Neural cell (in vitro differentiated cells): Measurements from ENCODE around the gene RGL1. TPM values are rescaled to one million over a fixed set of nuclear protein-coding genes. Genes with fewer than 3 reads are reported as not detected.

Experiments
- H2AFZ ChIP-seq: fragments of 200-600, 300-800 bp; sonication (generic), shearing (Covaris generic); 2 replicates; pipeline ENCODE4 v1.6.0; 2014; ENCODE audit warnings: low read depth, mild to moderate bottlenecking, antibody characterized with exemption, low read length, moderate library complexity
- H3F3A ChIP-seq: fragments of 200-600 bp; shearing (Covaris generic); 2 replicates; pipeline ENCODE4 v1.6.1; 2016; ENCODE audit warnings: mild to moderate bottlenecking, moderate library complexity, mixed read lengths, antibody characterized with exemption, low read length; ENCODE audit not compliant: insufficient read depth, poor library complexity, severe bottlenecking
- H3K27ac ChIP-seq: fragments of 200-600, 300-800 bp; sonication (generic), shearing (Covaris generic); 2 replicates; pipeline ENCODE4 v1.5.1; 2014; ENCODE audit warnings: mild to moderate bottlenecking, low read length, moderate library complexity
- H3K27me3 ChIP-seq: fragments of 300-800, 200-600 bp; sonication (generic), shearing (Covaris generic); 2 replicates; pipeline ENCODE4 v1.6.0; 2014; ENCODE audit warnings: mild to moderate bottlenecking, low read depth, low read length, moderate library complexity; ENCODE audit not compliant: insufficient read depth
- H3K36me3 ChIP-seq: fragments of 300-800, 200-600 bp; sonication (generic), shearing (Covaris generic); 2 replicates; pipeline ENCODE4 v1.5.1; 2014; ENCODE audit warnings: mild to moderate bottlenecking, antibody characterized with exemption, low read length, moderate library complexity; ENCODE audit not compliant: insufficient read depth
- H3K4me2 ChIP-seq: fragments of 300-800, 200-600 bp; sonication (generic), shearing (Covaris generic); 2 replicates; pipeline ENCODE4 v1.6.0; 2014; ENCODE audit warnings: mild to moderate bottlenecking, low read length
- H3K4me3 ChIP-seq: fragments of 300-800, 200-600 bp; sonication (generic), shearing (Covaris generic); 2 replicates; pipeline ENCODE4 v1.5.1; 2014; ENCODE audit warnings: mild to moderate bottlenecking, low read length, moderate library complexity
- H3K79me2 ChIP-seq: fragments of 200-600 bp; shearing (Covaris generic); replicated peaks from 2 replicates; pipeline ENCODE4 v1.6.0; 2014; ENCODE audit warnings: mild to moderate bottlenecking, low read length, moderate library complexity; ENCODE audit not compliant: insufficient read depth
- H3K9ac ChIP-seq: fragments of 300-800, 200-600 bp; sonication (generic), shearing (Covaris generic); 2 replicates; pipeline ENCODE4 v1.6.1; 2016; ENCODE audit warnings: mild to moderate bottlenecking, low read length, mixed read lengths
- H3K9me2 ChIP-seq: fragments of 200-600 bp; shearing (Covaris generic); 2 replicates; pipeline ENCODE4 v1.6.1; 2016; ENCODE audit warnings: mild to moderate bottlenecking, low read length, mixed read lengths; ENCODE audit not compliant: insufficient read depth
- H3K9me3 ChIP-seq: fragments of 200-600, 300-800 bp; sonication (generic), shearing (Covaris generic); 2 replicates; pipeline ENCODE4 v1.6.1; 2016; ENCODE audit warnings: mild to moderate bottlenecking, mixed run types, low read length, moderate library complexity, mixed read lengths
- H4K20me1 ChIP-seq: fragments of 200-600 bp; shearing (Covaris generic); 2 replicates; pipeline ENCODE4 v1.6.1; 2016; ENCODE audit warnings: mild to moderate bottlenecking, mixed run types; ENCODE audit not compliant: insufficient read depth
- EP300 ChIP-seq: fragments of 450-650 bp; conservative IDR thresholded peaks from 2 replicates; pipeline ENCODE4 v1.6.1; 2014; ENCODE audit warnings: antibody characterized with exemption, mild to moderate bottlenecking, moderate library complexity; ENCODE audit not compliant: poor library complexity, severe bottlenecking
- EZH2 ChIP-seq: fragments of 200-600, 300-800 bp; shearing (Covaris generic), sonication (generic); IDR thresholded peaks from 2 replicates; pipeline ENCODE4 v1.6.1; 2014; ENCODE audit warnings: antibody characterized with exemption, low read length, borderline replicate concordance, mild to moderate bottlenecking; ENCODE audit not compliant: insufficient read depth, poor library complexity, severe bottlenecking
- MXI1 ChIP-seq: fragments of 450-650 bp; conservative IDR thresholded peaks from 2 replicates; pipeline ENCODE4 v1.6.1; 2014; ENCODE audit warnings: antibody characterized with exemption, mild to moderate bottlenecking; ENCODE audit not compliant: poor library complexity, severe bottlenecking
- POLR2AphosphoS5 ChIP-seq: IDR thresholded peaks from 2 replicates; pipeline ENCODE4 v1.6.1; 2012
- RAD21 ChIP-seq: fragments of 450-650 bp; conservative IDR thresholded peaks from 2 replicates; pipeline ENCODE4 v1.6.1; 2014; ENCODE audit warnings: antibody characterized with exemption, mild to moderate bottlenecking, moderate library complexity
- SMC3 ChIP-seq: fragments of 450-650 bp; conservative IDR thresholded peaks from 2 replicates; pipeline ENCODE4 v1.6.1; 2014; ENCODE audit warnings: antibody characterized with exemption, mild to moderate bottlenecking, moderate library complexity; ENCODE audit not compliant: poor library complexity
- TAF1 ChIP-seq: IDR thresholded peaks from 2 replicates; pipeline ENCODE4 v1.6.1; 2012; ENCODE audit warnings: low read depth
- polyA plus RNA-seq: library from polyadenylated mRNA; depleted of rRNA; stranded (reverse); fragments of >200 nt; gene quantifications from 2 replicates; pipeline ENCODE4 v1.2.3, GENCODE V29; 2014
- TF ChIP-seq, protein P1 (sequence below): fragments of 450-650 bp; IDR thresholded peaks from 2 replicates; pipeline ENCODE4 v1.5.1; 2014; ENCODE audit warnings: antibody characterized with exemption, mild to moderate bottlenecking, moderate library complexity; ENCODE audit not compliant: poor library complexity, severe bottlenecking
- TF ChIP-seq, protein P2 (sequence below): IDR thresholded peaks from 2 replicates; pipeline ENCODE4 v1.6.1; 2012; ENCODE audit warnings: borderline replicate concordance

Gene RGL1
- polyA plus RNA-seq, 1 donor from 2014 or later = 14.7 TPM

- TF ChIP-seq MXI1 (no peak), POLR2AphosphoS5 (no peak), RAD21 (no peak), EZH2 (no peak), TAF1 (no peak), EP300 (no peak), SMC3 (no peak)
- TF ChIP-seq, protein P1, sequence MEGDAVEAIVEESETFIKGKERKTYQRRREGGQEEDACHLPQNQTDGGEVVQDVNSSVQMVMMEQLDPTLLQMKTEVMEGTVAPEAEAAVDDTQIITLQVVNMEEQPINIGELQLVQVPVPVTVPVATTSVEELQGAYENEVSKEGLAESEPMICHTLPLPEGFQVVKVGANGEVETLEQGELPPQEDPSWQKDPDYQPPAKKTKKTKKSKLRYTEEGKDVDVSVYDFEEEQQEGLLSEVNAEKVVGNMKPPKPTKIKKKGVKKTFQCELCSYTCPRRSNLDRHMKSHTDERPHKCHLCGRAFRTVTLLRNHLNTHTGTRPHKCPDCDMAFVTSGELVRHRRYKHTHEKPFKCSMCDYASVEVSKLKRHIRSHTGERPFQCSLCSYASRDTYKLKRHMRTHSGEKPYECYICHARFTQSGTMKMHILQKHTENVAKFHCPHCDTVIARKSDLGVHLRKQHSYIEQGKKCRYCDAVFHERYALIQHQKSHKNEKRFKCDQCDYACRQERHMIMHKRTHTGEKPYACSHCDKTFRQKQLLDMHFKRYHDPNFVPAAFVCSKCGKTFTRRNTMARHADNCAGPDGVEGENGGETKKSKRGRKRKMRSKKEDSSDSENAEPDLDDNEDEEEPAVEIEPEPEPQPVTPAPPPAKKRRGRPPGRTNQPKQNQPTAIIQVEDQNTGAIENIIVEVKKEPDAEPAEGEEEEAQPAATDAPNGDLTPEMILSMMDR = no peak
- TF ChIP-seq, protein P2, sequence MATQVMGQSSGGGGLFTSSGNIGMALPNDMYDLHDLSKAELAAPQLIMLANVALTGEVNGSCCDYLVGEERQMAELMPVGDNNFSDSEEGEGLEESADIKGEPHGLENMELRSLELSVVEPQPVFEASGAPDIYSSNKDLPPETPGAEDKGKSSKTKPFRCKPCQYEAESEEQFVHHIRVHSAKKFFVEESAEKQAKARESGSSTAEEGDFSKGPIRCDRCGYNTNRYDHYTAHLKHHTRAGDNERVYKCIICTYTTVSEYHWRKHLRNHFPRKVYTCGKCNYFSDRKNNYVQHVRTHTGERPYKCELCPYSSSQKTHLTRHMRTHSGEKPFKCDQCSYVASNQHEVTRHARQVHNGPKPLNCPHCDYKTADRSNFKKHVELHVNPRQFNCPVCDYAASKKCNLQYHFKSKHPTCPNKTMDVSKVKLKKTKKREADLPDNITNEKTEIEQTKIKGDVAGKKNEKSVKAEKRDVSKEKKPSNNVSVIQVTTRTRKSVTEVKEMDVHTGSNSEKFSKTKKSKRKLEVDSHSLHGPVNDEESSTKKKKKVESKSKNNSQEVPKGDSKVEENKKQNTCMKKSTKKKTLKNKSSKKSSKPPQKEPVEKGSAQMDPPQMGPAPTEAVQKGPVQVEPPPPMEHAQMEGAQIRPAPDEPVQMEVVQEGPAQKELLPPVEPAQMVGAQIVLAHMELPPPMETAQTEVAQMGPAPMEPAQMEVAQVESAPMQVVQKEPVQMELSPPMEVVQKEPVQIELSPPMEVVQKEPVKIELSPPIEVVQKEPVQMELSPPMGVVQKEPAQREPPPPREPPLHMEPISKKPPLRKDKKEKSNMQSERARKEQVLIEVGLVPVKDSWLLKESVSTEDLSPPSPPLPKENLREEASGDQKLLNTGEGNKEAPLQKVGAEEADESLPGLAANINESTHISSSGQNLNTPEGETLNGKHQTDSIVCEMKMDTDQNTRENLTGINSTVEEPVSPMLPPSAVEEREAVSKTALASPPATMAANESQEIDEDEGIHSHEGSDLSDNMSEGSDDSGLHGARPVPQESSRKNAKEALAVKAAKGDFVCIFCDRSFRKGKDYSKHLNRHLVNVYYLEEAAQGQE = no peak
- Histone ChIP-seq H2AFZ (no peak overlapping the region), H3K4me3 (no peak overlapping the region), H3K27me3 (no peaks in the 10 kb centered on the region), H3K9me3 (no peaks in the 10 kb centered on the region), H3F3A (no peaks in the 10 kb centered on the region), H3K27ac (no peak overlapping the region), H3K4me2 (no peak overlapping the region), H3K9me2 (no peaks in the 10 kb centered on the region), H4K20me1 (no peaks in the 10 kb centered on the region), H3K36me3 (no peaks in the 10 kb centered on the region), H3K79me2 (no peaks in the 10 kb centered on the region), H3K9ac (no peak overlapping the region)
Measured at GRCh38 chr1:183893561-183894289, 88.8 kb downstream of the RGL1 start.

DNA sequence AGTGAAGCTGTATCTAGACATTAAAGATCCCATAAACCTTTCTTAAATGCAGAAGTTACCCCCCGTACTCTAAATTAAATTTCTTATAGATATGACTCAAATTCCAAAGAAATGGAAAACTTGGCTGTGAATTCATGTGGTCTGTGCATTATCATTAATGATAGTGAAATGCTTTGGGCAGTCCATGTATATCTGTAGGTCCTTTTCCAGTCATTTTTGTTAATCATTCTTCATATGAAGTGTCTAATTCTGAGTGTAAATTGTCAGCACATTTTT lies 89.3 kb downstream of the RGL1 start:
- H4K20me1 ChIP-seq = no peaks in the 10 kb centered on the region
- H3K9me3 ChIP-seq = no peaks in the 10 kb centered on the region
- H3K9me2 ChIP-seq = no peaks in the 10 kb centered on the region
- H3K4me3 ChIP-seq = no peak overlapping the region
- H3K27me3 ChIP-seq = no peaks in the 10 kb centered on the region
- no peak overlapping the region for H2AFZ ChIP-seq
- no peak overlapping the region for H3K4me2 ChIP-seq
- no peak overlapping the region for H3K27ac ChIP-seq
- H3K9ac ChIP-seq = no peak overlapping the region
- no peaks in the 10 kb centered on the region for H3K79me2 ChIP-seq
- no peaks in the 10 kb centered on the region for H3F3A ChIP-seq
- TF ChIP-seq, protein P1 = no peak
- TF ChIP-seq EP300 (no peak), MXI1 (no peak), SMC3 (no peak), TAF1 (no peak), POLR2AphosphoS5 (no peak), RAD21 (no peak), EZH2 (no peak)
- TF ChIP-seq, protein P2 = no peak
- no peaks in the 10 kb centered on the region for H3K36me3 ChIP-seq
